Activated T-cell treated with anti-CD3 and anti-CD28 coated beads, Interleukin-2, amount 50 U/mL, for 4 hours (primary cell): ENCODE results near the gene UBE2E1. TPM values are rescaled to one million over a fixed set of nuclear protein-coding genes. Genes with fewer than 3 reads are reported as not detected.

Experiments
- ATAC-seq, 2 donors: fragments of 200-7000 bp; cut with Tn5 transposase; one replicate each; pipeline ENCODE4 v1.10.0; 2021
- DNase-seq: peaks from one replicate; pipeline ENCODE4 v3.0.0-alpha.2; 2020
- H3K27me3 Mint-ChIP-seq: one replicate; pipeline ENCODE4 v1.8.0; 2021; ENCODE audit warnings: low read depth, mixed read lengths
- H3K36me3 Mint-ChIP-seq: one replicate; pipeline ENCODE4 v1.8.0; 2022; ENCODE audit warnings: mixed read lengths; ENCODE audit not compliant: insufficient read depth
- H3K4me1 Mint-ChIP-seq: one replicate; pipeline ENCODE4 v1.8.0; 2021; ENCODE audit warnings: low read depth, mixed read lengths
- H3K4me3 Mint-ChIP-seq: one replicate; pipeline ENCODE4 v1.8.0; 2021; ENCODE audit warnings: mild to moderate bottlenecking, moderate library complexity, mixed read lengths
- H3K9me3 Mint-ChIP-seq: one replicate; pipeline ENCODE4 v1.8.0; 2021; ENCODE audit warnings: mixed read lengths
- total RNA-seq, 3 donors: library from RNA; stranded (reverse); gene quantifications; one replicate each; pipeline ENCODE4 v1.2.1, GENCODE V29; 2021

UBE2E1 gene
- total RNA-seq, 3 donors from 2014 or later = 52.9 to 56.3 (median 54.1) TPM

GRCh38 chr3:23779841-23780240 lies 25.9 kb upstream of the UBE2E1 start:
- Mint-ChIP-seq H3K4me1 (no peaks in the 10 kb centered on the region), H3K4me3 (no peak overlapping the region), H3K36me3 (no peaks in the 10 kb centered on the region), H3K27me3 (peaks cover 3% of the 10 kb centered on the region), H3K9me3 (no peaks in the 10 kb centered on the region)
- DNase-seq = no peak
- no peak for ATAC-seq

GRCh38 chr3:23781051-23781450 lies 24.7 kb upstream of the UBE2E1 start:
- H3K4me1 Mint-ChIP-seq = no peaks in the 10 kb centered on the region
- DNase-seq = no peak
- H3K36me3 Mint-ChIP-seq = no peaks in the 10 kb centered on the region
- no peak for ATAC-seq
- peaks cover 4% of the 10 kb centered on the region for H3K27me3 Mint-ChIP-seq
- H3K4me3 Mint-ChIP-seq = no peak overlapping the region
- no peaks in the 10 kb centered on the region for H3K9me3 Mint-ChIP-seq

DNA sequence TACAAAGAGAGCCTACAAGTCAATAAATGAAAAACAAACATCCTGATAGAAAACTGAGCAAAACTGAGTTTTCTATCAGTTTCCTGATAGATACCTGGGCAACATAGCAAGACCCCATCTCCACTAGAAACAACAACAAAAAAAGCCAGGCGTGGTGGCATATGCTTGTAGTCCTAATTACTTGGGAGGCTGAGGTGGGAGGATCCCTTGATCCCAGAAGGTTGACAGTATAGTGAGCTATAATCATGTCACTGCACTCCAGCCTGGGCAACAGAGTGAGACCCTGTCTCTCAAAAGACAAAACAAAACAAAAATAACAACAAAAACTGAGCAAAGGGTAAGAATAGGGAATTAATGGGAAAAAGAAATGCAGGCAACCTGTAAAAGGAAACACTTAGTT lies 23.9 kb upstream of the UBE2E1 start:
- H3K9me3 Mint-ChIP-seq = no peaks in the 10 kb centered on the region
- DNase-seq (no peak), ATAC-seq (no peak)
- H3K27me3 Mint-ChIP-seq = peaks cover 6% of the 10 kb centered on the region
- H3K4me3 Mint-ChIP-seq = no peak overlapping the region
- H3K4me1 Mint-ChIP-seq = no peaks in the 10 kb centered on the region
- no peaks in the 10 kb centered on the region for H3K36me3 Mint-ChIP-seq

- ATAC-seq = no peak
- Mint-ChIP-seq H3K36me3 (no peaks in the 10 kb centered on the region), H3K9me3 (no peaks in the 10 kb centered on the region), H3K4me1 (no peaks in the 10 kb centered on the region), H3K4me3 (no peak overlapping the region), H3K27me3 (peaks cover 6% of the 10 kb centered on the region)
- no peak for DNase-seq
These were observed 20.6 kb upstream of the UBE2E1 start for GRCh38 chr3:23785097-23785645.

DNA sequence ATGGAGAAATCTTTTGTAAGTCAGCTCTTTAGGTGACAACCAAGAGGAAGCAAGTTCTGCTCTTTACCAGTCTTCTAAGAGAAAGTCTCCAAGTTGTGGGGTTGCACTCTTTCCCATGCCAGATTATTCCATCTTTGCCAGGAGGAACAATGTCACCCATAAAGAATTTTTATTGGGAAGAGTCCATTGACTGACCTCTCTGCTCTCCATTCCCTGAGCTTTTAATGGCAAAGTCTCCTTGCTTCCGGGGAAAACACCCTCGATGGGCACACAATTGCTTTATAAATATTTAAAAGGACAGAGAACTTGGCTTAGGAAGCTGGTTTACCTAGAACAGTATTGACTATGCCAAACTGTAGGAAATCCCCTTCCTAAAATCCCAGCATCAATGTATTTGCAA lies 19.9 kb upstream of the UBE2E1 start:
- Mint-ChIP-seq H3K4me3 (no peak overlapping the region), H3K27me3 (peaks cover 6% of the 10 kb centered on the region), H3K36me3 (no peaks in the 10 kb centered on the region), H3K4me1 (no peaks in the 10 kb centered on the region), H3K9me3 (no peaks in the 10 kb centered on the region)
- DNase-seq (no peak), ATAC-seq (no peak)

- no peaks in the 10 kb centered on the region for H3K36me3 Mint-ChIP-seq
- H3K9me3 Mint-ChIP-seq = no peaks in the 10 kb centered on the region
- peaks cover 5% of the 10 kb centered on the region for H3K27me3 Mint-ChIP-seq
- no peaks in the 10 kb centered on the region for H3K4me1 Mint-ChIP-seq
- no peak for ATAC-seq
- DNase-seq = no peak
- no peak overlapping the region for H3K4me3 Mint-ChIP-seq
These were observed 14.1 kb upstream of the UBE2E1 start for GRCh38 chr3:23791678-23792077.

GRCh38 chr3:23793528-23794134 lies 12.1 kb upstream of the UBE2E1 start:
- Mint-ChIP-seq H3K9me3 (no peaks in the 10 kb centered on the region), H3K4me3 (no peak overlapping the region), H3K36me3 (no peaks in the 10 kb centered on the region), H3K4me1 (peaks cover 6% of the 10 kb centered on the region), H3K27me3 (peaks cover 5% of the 10 kb centered on the region)
- ATAC-seq (peak in 1 of 2 donors; percentile 27), DNase-seq (no peak)

GRCh38 chr3:23795096-23795495 lies 10.7 kb upstream of the UBE2E1 start:
- no peak overlapping the region for H3K4me3 Mint-ChIP-seq
- peaks cover 5% of the 10 kb centered on the region for H3K27me3 Mint-ChIP-seq
- H3K36me3 Mint-ChIP-seq = no peaks in the 10 kb centered on the region
- H3K4me1 Mint-ChIP-seq = peaks cover 6% of the 10 kb centered on the region
- H3K9me3 Mint-ChIP-seq = no peaks in the 10 kb centered on the region
- DNase-seq = no peak
- no peak for ATAC-seq

- no peak overlapping the region for H3K4me3 Mint-ChIP-seq
These were observed 9.2 kb upstream of the UBE2E1 start for GRCh38 chr3:23796518-23796917.

DNA sequence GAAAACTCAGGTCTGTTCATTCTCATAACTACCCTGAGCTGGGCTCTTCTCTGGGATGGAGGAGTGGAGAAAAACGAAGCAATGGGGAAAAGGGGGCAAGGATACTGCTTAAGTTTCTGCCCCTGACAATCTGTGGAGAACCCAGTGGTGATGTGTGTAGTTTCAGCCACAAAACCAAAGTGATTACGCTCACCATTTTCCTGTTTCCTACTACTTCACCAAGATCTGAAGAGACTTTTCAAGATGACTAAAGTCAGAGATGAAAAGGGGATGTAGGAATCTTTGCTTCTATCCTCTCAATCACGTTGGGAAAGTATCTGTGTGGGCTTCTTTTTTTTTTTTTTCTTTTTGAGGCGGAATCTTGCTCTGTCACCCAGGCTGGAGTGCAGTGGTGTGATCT lies 8.3 kb upstream of the UBE2E1 start:
- Mint-ChIP-seq H3K4me3 (no peak overlapping the region), H3K9me3 (no peaks in the 10 kb centered on the region), H3K4me1 (peaks cover 6% of the 10 kb centered on the region), H3K36me3 (no peaks in the 10 kb centered on the region), H3K27me3 (peaks cover 3% of the 10 kb centered on the region)
- ATAC-seq (peak; percentile 46 to 51), DNase-seq (no peak)

More at GRCh38 chr3:23796518-23796917, 9.2 kb upstream of the UBE2E1 start:
- Mint-ChIP-seq H3K36me3 (no peaks in the 10 kb centered on the region), H3K27me3 (peaks cover 3% of the 10 kb centered on the region), H3K9me3 (no peaks in the 10 kb centered on the region), H3K4me1 (peaks cover 6% of the 10 kb centered on the region)
- ATAC-seq (no peak), DNase-seq (no peak)

- H3K27me3 Mint-ChIP-seq = peaks cover under 1% of the 10 kb centered on the region
- H3K36me3 Mint-ChIP-seq = no peaks in the 10 kb centered on the region
- ATAC-seq = no peak
These were observed 7.3 kb upstream of the UBE2E1 start for GRCh38 chr3:23798456-23798855.

GRCh38 chr3:23798876-23799275 lies 6.9 kb upstream of the UBE2E1 start:
- Mint-ChIP-seq H3K27me3 (no peaks in the 10 kb centered on the region), H3K9me3 (no peaks in the 10 kb centered on the region), H3K36me3 (no peaks in the 10 kb centered on the region), H3K4me1 (peaks cover 6% of the 10 kb centered on the region), H3K4me3 (no peak overlapping the region)
- DNase-seq = no peak
- ATAC-seq = no peak

More at GRCh38 chr3:23798456-23798855, 7.3 kb upstream of the UBE2E1 start:
- H3K9me3 Mint-ChIP-seq = no peaks in the 10 kb centered on the region
- H3K4me1 Mint-ChIP-seq = peaks cover 6% of the 10 kb centered on the region
- DNase-seq = no peak
- no peak overlapping the region for H3K4me3 Mint-ChIP-seq

GRCh38 chr3:23800731-23801130 lies 5.0 kb upstream of the UBE2E1 start:
- no peak for DNase-seq
- no peaks in the 10 kb centered on the region for H3K36me3 Mint-ChIP-seq
- peaks cover 9% of the 10 kb centered on the region for H3K4me1 Mint-ChIP-seq
- no peak overlapping the region for H3K4me3 Mint-ChIP-seq
- no peaks in the 10 kb centered on the region for H3K27me3 Mint-ChIP-seq
- H3K9me3 Mint-ChIP-seq = no peaks in the 10 kb centered on the region
- no peak for ATAC-seq

DNA sequence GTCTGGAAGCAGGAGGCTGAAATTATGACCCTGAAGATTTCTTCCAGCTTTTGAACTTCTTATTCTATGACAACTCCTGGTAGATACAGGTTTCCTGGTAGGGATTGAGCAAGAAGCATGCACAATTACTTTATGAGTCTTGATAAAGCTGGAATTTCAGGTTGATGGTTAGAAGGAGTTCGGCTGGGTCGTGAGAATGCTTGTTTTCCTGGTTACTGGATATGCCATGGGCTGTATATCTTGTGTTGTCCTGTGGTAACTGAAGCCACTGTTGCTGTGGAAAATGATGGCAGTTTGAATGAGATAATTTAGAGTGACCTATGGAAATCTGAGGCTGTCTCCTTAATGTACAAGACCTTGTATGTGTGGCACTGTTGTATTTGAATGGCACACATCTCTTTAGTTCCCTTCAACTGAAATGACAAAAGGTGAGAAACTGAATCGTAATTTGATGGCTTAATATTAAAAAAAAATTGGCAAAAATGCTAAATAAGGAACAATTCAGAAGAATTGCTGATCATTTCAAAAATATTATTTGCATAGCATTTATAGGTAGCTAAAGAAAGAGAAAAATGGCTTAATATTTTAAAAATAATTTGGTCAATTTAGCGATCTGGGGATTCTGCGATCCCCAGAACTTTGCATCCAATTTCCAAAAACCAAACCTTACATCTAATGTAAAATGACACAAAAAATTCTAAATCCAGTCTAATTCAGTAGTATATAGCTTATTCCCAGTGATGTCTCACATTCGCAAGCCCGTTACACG lies 1.1 kb upstream of the UBE2E1 start:
- no peak for DNase-seq
- Mint-ChIP-seq H3K27me3 (no peaks in the 10 kb centered on the region), H3K36me3 (peaks cover 4% of the 10 kb centered on the region), H3K4me1 (peaks cover 30% of the 10 kb centered on the region), H3K9me3 (no peaks in the 10 kb centered on the region), H3K4me3 (peak overlapping the region; percentile 92)
- ATAC-seq = no peak

DNA sequence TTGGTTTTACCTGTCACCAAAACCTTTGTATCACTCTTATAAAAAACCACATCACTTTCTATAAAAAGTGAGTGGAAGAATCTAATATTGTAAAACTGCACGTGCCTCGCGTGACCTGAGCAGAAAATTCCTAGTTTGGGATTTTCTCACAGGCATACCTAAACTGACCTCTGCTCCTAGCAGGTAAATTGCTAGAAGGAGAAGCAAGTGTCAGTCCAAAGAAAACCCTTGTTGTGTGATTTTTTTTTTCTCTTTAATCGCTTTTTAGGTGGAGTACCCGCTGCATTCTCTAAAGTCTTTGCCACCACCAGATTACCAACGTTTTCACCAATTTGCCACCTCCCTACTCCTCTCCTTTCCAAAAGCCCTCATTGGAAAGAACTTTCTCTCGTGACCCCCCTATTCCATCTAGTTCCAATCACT lies 534 bp upstream of the UBE2E1 start:
- Mint-ChIP-seq H3K4me1 (peaks cover 36% of the 10 kb centered on the region), H3K4me3 (peak overlapping the region; percentile 92), H3K9me3 (no peaks in the 10 kb centered on the region), H3K27me3 (no peaks in the 10 kb centered on the region), H3K36me3 (peaks cover 4% of the 10 kb centered on the region)
- ATAC-seq = no peak
- no peak for DNase-seq
